Lower lobe of right lung (tissue), 2 donors: ENCODE data around the gene STX3. TPM values are rescaled to one million over a fixed set of nuclear protein-coding genes. Genes with fewer than 3 reads are reported as not detected.
A peak's percentile ranks its signal among the peaks of the same experiment; 100 is the strongest.
"Not testable (repeated sequence)": the region's sequence is repeated elsewhere in the genome, so short reads cannot be mapped to it uniquely, and the experiment has no call there.

Source experiments
- ATAC-seq, 2 donors: fragments of 200-7000 bp; cut with Tn5 transposase; one replicate each; pipeline ENCODE4 v1.9.1; 2020 to 2022; ENCODE audit warnings: mild to moderate bottlenecking in 2 of 2, moderate library complexity in 2 of 2
- DNase-seq: peaks from one replicate; pipeline ENCODE4 v3.0.0-alpha.2; 2020
- H3K27ac ChIP-seq: fragments of 200-600 bp; one replicate; pipeline ENCODE4 v1.8.0; 2022
- H3K27me3 ChIP-seq: fragments of 200-600 bp; one replicate; pipeline ENCODE4 v1.8.0; 2022; ENCODE audit warnings: low read depth
- H3K36me3 ChIP-seq: fragments of 200-600 bp; one replicate; pipeline ENCODE4 v1.8.0; 2022; ENCODE audit warnings: mild to moderate bottlenecking
- H3K4me1 ChIP-seq: fragments of 200-600 bp; one replicate; pipeline ENCODE4 v1.8.0; 2022
- H3K4me3 ChIP-seq: fragments of 200-600 bp; one replicate; pipeline ENCODE4 v1.8.0; 2022; ENCODE audit warnings: mild to moderate bottlenecking
- H3K9me3 ChIP-seq: fragments of 200-600 bp; one replicate; pipeline ENCODE4 v1.8.0; 2022
- intact Hi-C: fragments of 100-400 bp; cut with DNase I; formaldehyde crosslinking; loops from one replicate; pipeline ENCODE4 v1.11.0; 2022
- total RNA-seq: library from RNA; stranded (reverse); fragmentation: NEBNext Ultra II Directional; extraction: Animal tissue kit (Norgen Biotek cat#: 25700); gene quantifications from one replicate; pipeline ENCODE4 v1.2.1, GENCODE V29; 2021
- TF ChIP-seq, protein P1 (sequence below): fragments of 200-600 bp; IDR thresholded peaks from one replicate; pipeline ENCODE4 v1.8.0; 2022; ENCODE audit warnings: antibody characterized with exemption, mild to moderate bottlenecking
- donor health status: DM: no; HTN: yes; CAD: no; lungs with severe emphysema.

The STX3 gene
- total RNA-seq, 1 donor from 2014 or later, result 59.4 TPM

DNA sequence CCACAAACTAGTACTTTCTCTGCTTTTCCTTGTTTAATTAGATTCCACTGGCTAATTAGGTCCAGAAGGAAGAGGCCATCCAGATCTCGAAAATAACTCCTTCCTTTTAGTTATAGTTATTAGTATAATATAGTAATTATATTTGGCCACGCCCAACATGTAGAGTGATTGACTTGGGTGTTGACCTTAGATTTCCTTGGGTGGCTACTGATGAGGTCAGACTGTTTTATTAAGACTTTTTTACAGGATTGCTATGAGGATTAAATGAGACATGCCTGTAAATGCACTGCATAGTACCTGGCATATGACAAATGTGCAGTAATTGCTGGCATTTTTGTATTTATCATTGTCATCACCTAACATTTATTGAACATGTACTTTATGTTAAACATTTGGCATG, 26.9 kb downstream of the STX3 start:
- Histone ChIP-seq H3K36me3 (peaks cover 28% of the 10 kb centered on the region), H3K9me3 (no peaks in the 10 kb centered on the region), H3K27ac (no peak overlapping the region), H3K27me3 (no peaks in the 10 kb centered on the region), H3K4me1 (peaks cover 16% of the 10 kb centered on the region), H3K4me3 (no peak overlapping the region)
- intact Hi-C loops, result no loop called here
- TF ChIP-seq, protein P1, sequence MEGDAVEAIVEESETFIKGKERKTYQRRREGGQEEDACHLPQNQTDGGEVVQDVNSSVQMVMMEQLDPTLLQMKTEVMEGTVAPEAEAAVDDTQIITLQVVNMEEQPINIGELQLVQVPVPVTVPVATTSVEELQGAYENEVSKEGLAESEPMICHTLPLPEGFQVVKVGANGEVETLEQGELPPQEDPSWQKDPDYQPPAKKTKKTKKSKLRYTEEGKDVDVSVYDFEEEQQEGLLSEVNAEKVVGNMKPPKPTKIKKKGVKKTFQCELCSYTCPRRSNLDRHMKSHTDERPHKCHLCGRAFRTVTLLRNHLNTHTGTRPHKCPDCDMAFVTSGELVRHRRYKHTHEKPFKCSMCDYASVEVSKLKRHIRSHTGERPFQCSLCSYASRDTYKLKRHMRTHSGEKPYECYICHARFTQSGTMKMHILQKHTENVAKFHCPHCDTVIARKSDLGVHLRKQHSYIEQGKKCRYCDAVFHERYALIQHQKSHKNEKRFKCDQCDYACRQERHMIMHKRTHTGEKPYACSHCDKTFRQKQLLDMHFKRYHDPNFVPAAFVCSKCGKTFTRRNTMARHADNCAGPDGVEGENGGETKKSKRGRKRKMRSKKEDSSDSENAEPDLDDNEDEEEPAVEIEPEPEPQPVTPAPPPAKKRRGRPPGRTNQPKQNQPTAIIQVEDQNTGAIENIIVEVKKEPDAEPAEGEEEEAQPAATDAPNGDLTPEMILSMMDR, result no peak
- DNase-seq (no peak), ATAC-seq (no peak)

DNA sequence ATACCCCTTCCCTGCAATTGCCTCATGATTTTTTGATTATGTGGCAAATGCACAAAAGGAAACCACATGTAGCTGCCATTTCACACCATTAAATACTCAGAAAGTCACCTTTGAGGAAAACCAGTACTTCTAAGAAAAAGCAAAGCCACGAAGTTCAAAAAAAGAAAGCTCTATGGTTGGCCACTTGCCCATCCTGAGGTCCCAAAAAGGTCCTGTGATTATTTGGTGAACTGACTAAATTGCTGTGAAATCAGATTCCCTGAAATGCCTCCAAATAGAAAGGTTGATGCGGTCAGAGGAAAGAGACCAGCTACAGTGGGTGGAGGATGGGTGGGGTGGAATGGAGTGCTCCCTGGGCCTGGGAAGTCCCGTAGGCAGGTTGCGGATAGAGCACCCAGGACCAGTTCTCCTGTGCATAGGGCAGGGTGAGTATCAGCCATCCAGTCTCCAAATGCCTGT, 28.5 kb downstream of the STX3 start:
- intact Hi-C loops, result no loop called here

GRCh38 chr11:59784441-59784840, 29.3 kb downstream of the STX3 start:
- Histone ChIP-seq H3K36me3 (peaks cover 32% of the 10 kb centered on the region), H3K4me1 (peaks cover 30% of the 10 kb centered on the region)
- intact Hi-C loops, H3K27me3 ChIP-seq, H3K4me3 ChIP-seq, DNase-seq, ATAC-seq, H3K9me3 ChIP-seq, H3K27ac ChIP-seq: not testable (repeated sequence)

More for the DNA sequence above, 28.5 kb downstream of the STX3 start:
- H3K9me3 ChIP-seq, result no peaks in the 10 kb centered on the region
- peaks cover 29% of the 10 kb centered on the region for H3K36me3 ChIP-seq
- no peaks in the 10 kb centered on the region for H3K27me3 ChIP-seq
- ATAC-seq (no peak), DNase-seq (no peak)
- TF ChIP-seq, protein P1, result no peak
- no peak overlapping the region for H3K27ac ChIP-seq
- peaks cover 30% of the 10 kb centered on the region for H3K4me1 ChIP-seq
- no peak overlapping the region for H3K4me3 ChIP-seq

GRCh38 chr11:59785818-59786217, 30.6 kb downstream of the STX3 start:
- TF ChIP-seq, protein P1, result no peak
- peaks cover 35% of the 10 kb centered on the region for H3K36me3 ChIP-seq
- intact Hi-C loops, result no loop called here
- ATAC-seq (peak; percentile 64 to 74), DNase-seq (no peak)
- H3K9me3 ChIP-seq, result no peaks in the 10 kb centered on the region
- H3K4me3 ChIP-seq, result no peak overlapping the region
- peak overlapping the region; percentile 25 for H3K27ac ChIP-seq
- H3K27me3 ChIP-seq, result no peaks in the 10 kb centered on the region
- H3K4me1 ChIP-seq, result peaks cover 32% of the 10 kb centered on the region

- H3K36me3 ChIP-seq, result peaks cover 48% of the 10 kb centered on the region
- ATAC-seq (no peak), DNase-seq (no peak)
- no peaks in the 10 kb centered on the region for H3K27me3 ChIP-seq
- H3K27ac ChIP-seq, result peak overlapping the region; percentile 37
- H3K4me1 ChIP-seq, result peaks cover 42% of the 10 kb centered on the region
- H3K9me3 ChIP-seq, result no peaks in the 10 kb centered on the region
- intact Hi-C loops, result no loop called here
- TF ChIP-seq, protein P1, result no peak
- no peak overlapping the region for H3K4me3 ChIP-seq
Measured at GRCh38 chr11:59787255-59787588, 32.0 kb downstream of the STX3 start.

DNA sequence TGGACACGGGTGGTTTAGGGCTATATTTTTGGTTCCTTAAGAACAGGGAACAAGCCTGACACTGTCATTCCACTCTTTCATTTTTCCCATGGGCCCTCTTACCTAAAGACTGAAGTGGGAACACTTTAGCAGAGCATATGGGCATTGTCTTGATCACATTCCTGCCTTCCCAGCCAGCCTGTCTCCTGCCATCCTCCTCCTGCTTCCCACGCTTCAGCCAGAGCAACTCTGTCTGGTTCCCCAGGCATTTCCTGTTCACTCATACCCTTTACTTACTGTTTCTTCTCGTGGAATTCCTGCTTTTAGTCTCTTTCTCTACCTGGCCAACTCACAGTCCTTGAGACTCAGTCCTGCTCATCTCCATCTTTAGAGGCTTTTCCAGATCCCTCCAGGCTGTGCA, 32.6 kb downstream of the STX3 start:
- no peak for DNase-seq
- TF ChIP-seq, protein P1, result no peak
- no peak for ATAC-seq
- Histone ChIP-seq H3K27ac (peak overlapping the region; percentile 37), H3K36me3 (peaks cover 53% of the 10 kb centered on the region), H3K4me3 (no peak overlapping the region), H3K27me3 (no peaks in the 10 kb centered on the region), H3K4me1 (peaks cover 42% of the 10 kb centered on the region), H3K9me3 (no peaks in the 10 kb centered on the region)
- intact Hi-C loops, result no loop called here
